GM21737 (cell line): ENCODE data around the gene LOXHD1.

Source experiments
- ATAC-seq: cut with Tn5 transposase; IDR thresholded peaks from one replicate; pipeline ENCODE4 v1.9.1; 2021; ENCODE audit warnings: mild to moderate bottlenecking, moderate library complexity; ENCODE audit not compliant: unreplicated experiment

LOXHD1 gene

GRCh38 chr18:46581648-46582047 is 75.4 kb downstream of the LOXHD1 start:
- ATAC-seq, result no peak

- ATAC-seq, result no peak
These were observed 78.0 kb downstream of the LOXHD1 start for GRCh38 chr18:46578987-46579386.

DNA sequence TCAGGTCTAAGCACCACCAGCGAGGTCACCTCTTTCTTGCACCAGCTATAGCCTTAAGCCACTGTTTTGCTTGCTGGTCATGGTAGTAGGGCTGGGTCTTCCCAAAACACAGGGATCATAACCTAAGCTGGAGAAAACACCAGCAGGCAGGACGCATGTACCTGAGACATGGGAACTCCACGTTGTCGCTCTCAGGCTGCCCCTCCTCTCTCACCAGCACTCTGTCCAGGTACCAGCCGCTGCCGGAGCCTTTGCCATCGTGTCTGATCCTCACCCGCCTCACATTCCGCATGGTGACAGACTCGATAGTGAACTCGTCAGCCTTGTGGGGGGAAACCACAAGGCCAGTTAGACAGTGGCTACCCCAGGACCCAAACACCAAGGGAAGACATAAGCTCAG is 79.5 kb downstream of the LOXHD1 start:
- ATAC-seq, result no peak

DNA sequence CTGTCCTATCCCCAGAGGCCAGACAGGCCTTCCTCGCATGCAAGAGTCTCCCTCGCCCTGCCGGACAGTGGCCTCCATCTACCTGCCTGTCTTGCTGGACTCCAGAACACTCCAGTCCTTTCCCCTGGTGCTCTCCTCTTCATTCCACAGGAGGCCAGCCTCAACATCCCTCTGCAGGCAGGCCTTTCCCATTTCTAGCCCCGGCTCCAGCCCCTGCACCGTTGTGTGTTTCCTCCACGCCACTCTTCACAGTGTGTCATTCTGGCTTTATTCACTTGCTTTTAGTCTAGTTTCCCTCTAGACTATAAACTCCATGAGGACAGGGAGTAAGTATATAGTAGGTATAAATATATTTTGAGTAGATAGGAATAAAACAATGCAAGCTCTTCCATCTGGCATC is 81.2 kb downstream of the LOXHD1 start:
- ATAC-seq, result no peak

DNA sequence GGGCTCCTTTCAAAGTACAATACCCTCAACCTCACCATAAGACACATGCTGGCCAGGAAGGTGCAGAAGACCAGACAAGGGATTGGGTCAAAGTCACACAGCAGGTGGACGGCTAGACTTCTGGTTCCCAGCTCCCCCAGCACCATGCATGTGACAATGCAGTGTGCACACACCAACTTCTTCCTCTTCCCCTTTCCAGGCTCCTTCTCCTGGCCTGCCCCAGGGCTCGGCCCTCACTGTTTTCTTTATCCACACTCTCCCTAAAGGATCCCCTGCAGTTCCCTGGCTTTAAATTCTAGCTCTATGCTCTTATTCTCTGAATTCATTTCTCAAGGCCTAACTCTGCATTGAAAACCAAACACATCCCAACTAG is 82.3 kb downstream of the LOXHD1 start:
- no peak for ATAC-seq

DNA sequence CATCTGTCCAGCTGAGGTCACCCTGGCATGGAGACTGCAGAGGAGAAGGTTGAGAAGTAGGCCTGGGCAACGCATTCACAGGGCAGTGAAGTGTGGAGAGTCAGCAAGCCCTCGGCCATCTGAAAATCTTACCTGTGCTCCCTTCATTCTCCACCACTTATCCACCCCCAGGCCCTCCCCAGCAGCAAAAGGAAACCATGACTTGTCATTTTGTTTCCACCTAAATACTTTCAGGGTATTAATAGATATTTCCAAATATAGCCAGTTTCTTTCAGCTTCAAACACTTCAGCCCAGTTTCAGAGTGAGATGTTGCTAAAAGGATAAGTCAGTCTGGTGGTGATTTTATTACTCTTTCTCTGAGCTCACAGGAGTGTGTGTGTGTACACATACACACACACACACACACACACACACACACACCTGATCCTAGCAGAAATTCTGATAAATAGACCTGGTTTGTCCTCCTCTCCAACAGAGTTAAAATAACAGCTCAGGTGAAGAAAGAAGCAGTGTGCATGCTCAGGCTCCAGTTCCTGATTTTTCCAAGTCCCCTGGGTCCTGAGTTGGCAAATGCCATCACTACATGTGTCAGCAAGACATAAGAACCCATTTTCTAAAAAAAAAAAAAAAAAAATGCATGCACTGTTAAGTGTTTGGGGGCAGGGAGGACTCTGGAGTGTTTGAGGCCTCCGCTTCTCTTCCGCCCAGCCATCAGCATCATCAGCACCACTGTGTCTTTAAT is 82.8 kb downstream of the LOXHD1 start:
- ATAC-seq, result no peak

DNA sequence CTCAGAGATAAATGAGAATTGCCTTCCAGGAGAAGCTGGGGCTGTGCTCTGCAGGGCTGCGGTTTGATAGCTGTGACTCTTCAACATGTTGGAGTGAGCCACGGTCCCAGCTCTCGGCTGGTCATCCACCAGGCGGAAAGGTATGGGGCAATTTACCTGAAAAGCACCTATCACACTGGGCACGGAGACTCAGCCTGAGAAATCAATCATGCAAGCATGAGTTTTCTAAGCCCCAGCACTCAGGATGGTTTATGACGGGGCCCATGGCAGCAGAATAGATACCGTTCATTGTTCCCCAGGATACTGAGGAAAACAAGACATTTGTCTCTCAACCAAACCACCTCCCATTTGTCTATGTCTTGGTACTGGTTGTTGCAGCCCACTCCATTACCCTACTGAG is 83.9 kb downstream of the LOXHD1 start:
- no peak for ATAC-seq

GRCh38 chr18:46571756-46572155 is 85.3 kb downstream of the LOXHD1 start:
- ATAC-seq, result no peak

GRCh38 chr18:46570666-46571065 is 86.4 kb downstream of the LOXHD1 start:
- ATAC-seq, result no peak

- ATAC-seq, result no peak
These were observed 86.9 kb downstream of the LOXHD1 start for GRCh38 chr18:46570134-46570533.

DNA sequence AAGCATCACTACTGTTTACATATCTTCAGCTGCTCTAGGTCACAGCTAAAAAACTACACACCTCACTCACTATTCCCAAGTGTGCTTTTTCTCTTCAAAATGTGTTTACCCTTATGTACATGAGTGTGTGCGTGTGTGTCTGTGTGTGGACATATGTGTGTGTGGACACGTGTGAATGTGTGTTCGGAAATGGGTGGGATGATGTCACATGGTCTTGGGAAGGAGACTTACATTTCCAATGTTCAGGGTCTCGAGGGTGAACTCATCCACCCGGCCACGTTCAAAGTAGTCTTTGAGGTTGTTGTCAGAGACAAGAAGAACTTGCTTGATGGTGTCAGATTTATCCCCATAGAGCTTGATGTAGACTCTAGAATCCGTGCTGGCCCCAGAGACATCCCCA is 87.8 kb downstream of the LOXHD1 start:
- ATAC-seq, result no peak

- ATAC-seq, result no peak
These were observed 89.8 kb downstream of the LOXHD1 start for GRCh38 chr18:46567196-46567595.

DNA sequence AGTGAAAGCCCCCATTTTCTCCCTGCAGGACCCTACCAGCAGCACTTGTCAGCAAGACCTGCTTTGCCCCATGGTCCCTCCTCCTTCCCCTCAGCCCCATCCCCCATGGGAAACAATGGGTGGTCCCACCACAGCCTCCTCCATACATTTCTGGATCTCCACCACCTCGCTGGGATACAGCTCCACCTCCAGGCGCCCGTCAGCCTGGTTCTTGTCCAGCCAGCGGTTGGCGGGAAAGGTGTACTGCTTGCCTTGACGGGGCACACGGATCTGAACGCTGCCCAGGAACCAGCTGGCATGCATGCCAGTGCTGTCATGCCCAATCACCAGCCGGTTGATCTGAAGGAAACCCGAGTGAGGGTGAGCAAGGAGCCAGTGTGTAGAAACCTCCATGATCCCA is 90.9 kb downstream of the LOXHD1 start:
- no peak for ATAC-seq

DNA sequence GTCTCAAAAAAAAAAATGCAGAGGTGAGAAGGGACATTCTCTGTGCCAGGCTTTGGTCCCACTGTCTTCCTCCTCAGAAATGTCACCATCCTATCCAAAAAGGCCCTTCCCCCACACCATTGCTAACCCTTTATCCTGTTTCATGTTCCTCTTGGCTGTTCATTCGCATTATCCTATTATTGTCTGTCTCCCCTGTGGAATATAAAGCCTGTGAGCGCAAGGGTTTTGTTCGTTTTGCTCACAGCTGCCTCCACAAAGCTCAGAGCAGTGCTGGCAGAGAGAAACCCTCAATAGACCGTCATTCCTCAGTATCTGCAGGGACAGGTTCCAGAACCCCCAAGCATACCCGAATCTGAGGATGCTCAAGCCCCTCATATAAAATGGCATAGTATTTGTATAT is 91.8 kb downstream of the LOXHD1 start:
- no peak for ATAC-seq

- no peak for ATAC-seq
These were observed 93.7 kb downstream of the LOXHD1 start for GRCh38 chr18:46563317-46563716.

DNA sequence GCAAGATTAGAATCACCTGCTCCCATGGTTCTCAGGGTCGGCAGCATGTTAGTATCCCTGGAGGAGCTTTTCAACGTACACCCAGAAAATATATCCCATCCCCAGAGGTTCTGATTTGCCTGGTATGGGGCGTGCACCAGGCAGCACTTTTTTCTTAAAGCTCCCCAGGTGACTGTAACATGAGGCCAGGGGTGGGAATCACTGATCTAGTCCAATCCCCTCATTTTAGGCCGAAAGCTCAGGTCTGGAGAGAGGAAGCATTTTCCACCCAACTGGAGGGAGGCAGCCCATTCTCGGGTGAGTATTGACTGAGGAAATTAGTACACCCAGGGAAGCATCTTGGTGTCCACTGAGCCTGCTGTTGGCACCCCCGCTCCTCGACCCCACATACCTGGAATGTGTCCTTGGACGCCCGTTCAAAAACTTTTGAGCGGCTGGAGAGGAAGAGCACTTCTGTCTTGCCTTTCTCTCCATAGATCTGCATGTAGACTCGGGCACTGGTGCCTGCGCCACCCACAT is 94.3 kb downstream of the LOXHD1 start:
- ATAC-seq, result no peak

GRCh38 chr18:46560671-46561045 is 96.4 kb downstream of the LOXHD1 start:
- ATAC-seq, result no peak

DNA sequence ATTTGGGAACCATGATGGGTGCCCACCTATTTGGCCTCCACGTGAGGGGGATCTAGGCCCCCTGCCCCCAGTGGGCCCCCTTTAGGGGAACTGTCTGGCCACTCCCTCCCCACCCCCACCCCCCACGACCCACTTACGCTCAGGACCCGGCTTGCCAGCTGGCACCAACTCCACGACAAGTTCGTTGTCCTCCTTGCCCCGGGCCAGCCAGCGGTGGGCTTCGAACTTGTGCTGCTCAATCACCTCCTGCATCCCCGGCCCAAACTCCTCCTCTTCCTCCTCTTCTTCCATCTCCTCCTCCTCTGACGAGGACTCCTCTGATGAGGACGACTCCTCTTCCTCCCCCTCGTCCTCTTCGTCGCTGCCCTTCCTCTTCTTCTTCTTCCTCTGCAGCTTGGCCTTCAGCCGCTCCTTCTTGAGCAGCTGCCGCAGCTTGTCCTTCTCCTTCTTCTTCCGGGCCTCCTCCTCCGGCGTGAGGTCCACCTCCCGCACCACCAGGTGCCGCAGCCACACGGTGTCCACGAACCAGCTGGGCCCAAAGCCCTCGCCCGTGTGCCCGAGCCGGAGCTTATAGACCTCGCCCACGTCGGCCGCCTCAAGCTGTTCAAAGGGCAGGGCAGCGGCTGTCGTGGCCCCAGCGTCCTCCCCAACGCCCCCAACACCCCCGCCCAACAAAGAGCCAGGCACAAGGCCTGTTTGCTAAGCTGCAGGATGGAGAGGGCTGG is 96.9 kb downstream of the LOXHD1 start:
- no peak for ATAC-seq

- no peak for ATAC-seq
These were observed 97.7 kb downstream of the LOXHD1 start for GRCh38 chr18:46559296-46559695.

DNA sequence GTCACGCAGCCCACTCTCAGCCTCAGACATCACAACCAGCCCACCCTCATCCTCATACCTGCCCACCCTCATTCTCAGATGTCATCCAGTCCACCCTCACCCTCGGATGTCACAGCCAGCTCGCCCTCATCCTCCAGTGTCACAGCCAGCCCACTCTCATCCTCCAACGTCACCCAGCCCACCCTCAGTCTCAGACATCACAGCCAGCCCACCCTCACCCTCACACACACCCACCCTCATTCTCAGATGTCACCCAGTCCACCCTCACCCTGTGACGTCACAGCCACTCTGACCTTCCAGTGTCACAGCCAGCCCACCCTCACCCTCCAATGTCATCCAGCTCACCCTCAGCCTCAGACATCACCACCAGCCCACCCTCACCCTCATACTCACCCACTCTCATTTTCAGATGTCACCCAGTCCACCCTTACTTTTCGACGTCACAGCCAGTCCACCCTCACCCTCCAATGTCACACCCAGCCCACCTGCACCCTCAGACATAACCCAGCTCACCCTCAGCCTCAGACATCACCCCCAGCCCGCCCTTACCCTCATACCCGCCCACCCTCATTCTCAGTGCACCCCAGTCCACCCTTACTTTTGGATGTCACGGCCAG is 100.3 kb downstream of the LOXHD1 start:
- no peak for ATAC-seq

GRCh38 chr18:46555724-46556123 is 101.3 kb downstream of the LOXHD1 start:
- no peak for ATAC-seq

- no peak for ATAC-seq
These were observed 101.8 kb downstream of the LOXHD1 start for GRCh38 chr18:46555213-46555612.
